CD14-positive monocyte (primary cell): Measurements from ENCODE around the gene EMC10. TPM values are rescaled to one million over a fixed set of nuclear protein-coding genes. Genes with fewer than 3 reads are reported as not detected.

ENCODE experiments used
- DNase-seq, 3 donors: peaks; one replicate each; pipeline ENCODE4 v3.0.0-alpha.2; 2011 to 2022
- H2AFZ ChIP-seq: 2 replicates; pipeline ENCODE4 v1.6.0; 2012; ENCODE audit warnings: mild to moderate bottlenecking, low read depth, low read length, inconsistent platforms; ENCODE audit not compliant: insufficient read depth, poor library complexity, severe bottlenecking
- H3K27ac ChIP-seq, 2 donors: 1 replicate in 1 of 2; 2 replicates in 1 of 2; pipeline ENCODE4 v1.5.1; 2012 to 2013; ENCODE audit warnings: low read length in 2 of 2, control low read depth in 1 of 2, inconsistent platforms in 1 of 2, low read depth in 1 of 2, mild to moderate bottlenecking in 1 of 2
- H3K27me3 ChIP-seq, 2 donors: one replicate each; pipeline versions ENCODE4 v1.6.0 to v1.6.1; 2011 to 2013; ENCODE audit warnings: low read length in 2 of 2; ENCODE audit not compliant: control insufficient read depth in 2 of 2, insufficient read depth in 2 of 2
- H3K36me3 ChIP-seq, 2 donors: replicated peaks in 1 of 2; 1 replicate in 1 of 2; 2 replicates in 1 of 2; pipeline versions ENCODE4 v1.5.1 to v1.6.1; 2012 to 2013; ENCODE audit warnings: low read length in 2 of 2, control low read depth in 1 of 2, inconsistent platforms in 1 of 2, mild to moderate bottlenecking in 1 of 2; ENCODE audit not compliant: insufficient read depth in 2 of 2, control insufficient read depth in 1 of 2
- H3K4me1 ChIP-seq, 2 donors: 1 replicate in 1 of 2; 2 replicates in 1 of 2; pipeline versions ENCODE4 v1.5.1 to v1.6.1; 2012 to 2013; ENCODE audit warnings: low read length in 2 of 2, control low read depth in 1 of 2, inconsistent platforms in 1 of 2, mild to moderate bottlenecking in 1 of 2, moderate library complexity in 1 of 2; ENCODE audit not compliant: insufficient read depth in 2 of 2, control insufficient read depth in 1 of 2
- H3K4me2 ChIP-seq: replicated peaks from 2 replicates; pipeline ENCODE3; 2012; ENCODE audit warnings: low read length, moderate library complexity, mild to moderate bottlenecking; ENCODE audit not compliant: poor library complexity, severe bottlenecking; ENCODE audit errors: extremely low read depth
- H3K4me3 ChIP-seq, 3 experiments: fragments of 200-600 bp in 1 of 3; sonication (generic) in 1 of 3; replicated peaks in 1 of 3; 1 replicate in 2 of 3; 2 replicates in 1 of 3; pipeline ENCODE4 v1.5.1; 2011 to 2013; ENCODE audit warnings: low read length in 3 of 3, mild to moderate bottlenecking in 3 of 3, control low read depth in 2 of 3, low read depth in 2 of 3, inconsistent platforms in 1 of 3, moderate library complexity in 1 of 3
- H3K79me2 ChIP-seq: 2 replicates; pipeline ENCODE4 v1.6.0; 2012; ENCODE audit warnings: mild to moderate bottlenecking, control low read depth, inconsistent platforms, low read length, moderate library complexity; ENCODE audit not compliant: insufficient read depth
- H3K9ac ChIP-seq: 2 replicates; pipeline ENCODE4 v1.6.0; 2017; ENCODE audit warnings: low read length, mild to moderate bottlenecking; ENCODE audit not compliant: insufficient read depth, poor library complexity, severe bottlenecking
- H3K9me3 ChIP-seq, 2 donors: replicated peaks in 1 of 2; 1 replicate in 1 of 2; 2 replicates in 1 of 2; pipeline versions ENCODE4 v1.5.1 to v1.6.1; 2012 to 2013; ENCODE audit warnings: low read length in 2 of 2, control low read depth in 1 of 2; ENCODE audit not compliant: control insufficient read depth in 1 of 2, insufficient read depth in 1 of 2
- H4K20me1 ChIP-seq: 2 replicates; pipeline ENCODE4 v1.6.0; 2012; ENCODE audit warnings: mild to moderate bottlenecking, low read length, control low read depth, moderate library complexity; ENCODE audit not compliant: insufficient read depth
- H3K27ac Mint-ChIP-seq, 7 donors: one replicate each; pipeline ENCODE4 v1.8.0; 2020; ENCODE audit warnings: mild to moderate bottlenecking in 7 of 7, mixed read lengths in 7 of 7, moderate library complexity in 6 of 7, inconsistent platforms in 2 of 7
- H3K27me3 Mint-ChIP-seq, 3 donors: one replicate each; pipeline ENCODE4 v1.8.0; 2021 to 2022; ENCODE audit warnings: low read depth in 3 of 3, mild to moderate bottlenecking in 3 of 3, mixed read lengths in 3 of 3, moderate library complexity in 3 of 3, inconsistent platforms in 1 of 3
- H3K36me3 Mint-ChIP-seq, 2 donors: one replicate each; pipeline ENCODE4 v1.8.0; 2020; ENCODE audit warnings: mixed read lengths in 2 of 2, inconsistent platforms in 1 of 2, mild to moderate bottlenecking in 1 of 2
- H3K4me1 Mint-ChIP-seq: one replicate; pipeline ENCODE4 v1.8.0; 2020; ENCODE audit warnings: mild to moderate bottlenecking, mixed read lengths
- H3K4me3 Mint-ChIP-seq, 2 donors: one replicate each; pipeline ENCODE4 v1.8.0; 2020; ENCODE audit warnings: mild to moderate bottlenecking in 2 of 2, mixed read lengths in 2 of 2, moderate library complexity in 1 of 2
- H3K9me3 Mint-ChIP-seq, 7 donors: one replicate each; pipeline ENCODE4 v1.8.0; 2020 to 2022; ENCODE audit warnings: mixed read lengths in 7 of 7, mild to moderate bottlenecking in 6 of 7, moderate library complexity in 6 of 7, inconsistent platforms in 2 of 7
- WGBS: methylation state at CpG from one replicate; pipeline ENCODE4 v1.1.5; 2013; ENCODE audit warnings: missing lambda C conversion rate; ENCODE audit not compliant: insufficient coverage; 5-methylcytosine and 5-hydroxymethylcytosine counted together
- intact Hi-C, 2 donors: fragments of 100-400 bp; cut with micrococcal nuclease; formaldehyde crosslinking; loops; one replicate each; pipeline versions ENCODE4 v1.15.0 to v1.15.1; 2023
- polyA plus RNA-seq, 3 donors: library from polyadenylated mRNA; depleted of rRNA in 1 of 3; unstranded in 2 of 3; stranded (reverse) in 1 of 3; fragments of 300-500 nt in 2 of 3; fragments of >200 nt in 1 of 3; fragmentation: Illumina TruSeq in 2 of 3; gene quantifications; 1 replicate in 2 of 3; 2 replicates in 1 of 3; pipeline ENCODE4 v1.2.3, GENCODE V29; 2012 to 2021
- TF ChIP-seq, protein P1 (sequence below): fragments of 200-600 bp; IDR thresholded peaks from one replicate; pipeline ENCODE4 v1.8.0; 2022; ENCODE audit warnings: antibody characterized with exemption, mild to moderate bottlenecking

The EMC10 gene
- polyA plus RNA-seq, 3 donors = 8.5 to 50.4 (median 9.3) TPM

DNA sequence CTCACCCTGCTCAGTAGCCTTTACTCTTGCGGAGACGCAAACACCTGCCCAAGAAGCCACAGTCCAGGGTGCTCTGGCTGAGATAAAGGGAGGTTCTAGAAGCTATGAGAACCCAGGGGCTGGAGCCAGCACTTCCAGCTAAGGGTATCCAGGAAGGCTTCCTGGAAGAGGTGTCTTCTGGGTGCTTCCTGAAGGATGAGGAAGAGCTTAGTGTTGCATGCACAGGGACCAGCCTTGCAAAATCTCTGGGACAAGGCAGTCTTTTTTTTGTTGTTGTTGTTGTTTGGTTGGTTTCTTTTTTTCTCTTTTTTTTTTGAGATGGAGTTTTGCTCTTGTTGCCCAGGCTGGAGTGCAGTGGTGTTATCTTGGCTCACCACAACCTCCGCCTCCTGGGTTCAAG, 23.1 kb upstream of the EMC10 start:
- Histone ChIP-seq H3K79me2 (no peaks in the 10 kb centered on the region), H3K27me3 (peaks cover 0 to 3% of the 10 kb centered on the region in 2 donors), H3K27ac (no peak overlapping the region), H3K36me3 (no peaks in the 10 kb centered on the region), H3K4me3 (no peak overlapping the region), H3K4me1 (no peaks in the 10 kb centered on the region), H3K9me3 (no peaks in the 10 kb centered on the region), H2AFZ (no peak overlapping the region), H4K20me1 (no peaks in the 10 kb centered on the region), H3K9ac (no peak overlapping the region), H3K4me2 (no peak overlapping the region)
- Mint-ChIP-seq H3K36me3 (no peaks in the 10 kb centered on the region), H3K27ac (no peak overlapping the region), H3K27me3 (peaks cover 16 to 30% (median 18%) of the 10 kb centered on the region in 3 donors), H3K9me3 (peaks cover 0 to 5% (median 0%) of the 10 kb centered on the region in 7 donors), H3K4me1 (no peaks in the 10 kb centered on the region), H3K4me3 (no peak overlapping the region)
- WGBS = no CpG with 5 or more reads among the region's 3 CpGs
- intact Hi-C loops = no loop called here
- no peak for DNase-seq
- TF ChIP-seq, protein P1, sequence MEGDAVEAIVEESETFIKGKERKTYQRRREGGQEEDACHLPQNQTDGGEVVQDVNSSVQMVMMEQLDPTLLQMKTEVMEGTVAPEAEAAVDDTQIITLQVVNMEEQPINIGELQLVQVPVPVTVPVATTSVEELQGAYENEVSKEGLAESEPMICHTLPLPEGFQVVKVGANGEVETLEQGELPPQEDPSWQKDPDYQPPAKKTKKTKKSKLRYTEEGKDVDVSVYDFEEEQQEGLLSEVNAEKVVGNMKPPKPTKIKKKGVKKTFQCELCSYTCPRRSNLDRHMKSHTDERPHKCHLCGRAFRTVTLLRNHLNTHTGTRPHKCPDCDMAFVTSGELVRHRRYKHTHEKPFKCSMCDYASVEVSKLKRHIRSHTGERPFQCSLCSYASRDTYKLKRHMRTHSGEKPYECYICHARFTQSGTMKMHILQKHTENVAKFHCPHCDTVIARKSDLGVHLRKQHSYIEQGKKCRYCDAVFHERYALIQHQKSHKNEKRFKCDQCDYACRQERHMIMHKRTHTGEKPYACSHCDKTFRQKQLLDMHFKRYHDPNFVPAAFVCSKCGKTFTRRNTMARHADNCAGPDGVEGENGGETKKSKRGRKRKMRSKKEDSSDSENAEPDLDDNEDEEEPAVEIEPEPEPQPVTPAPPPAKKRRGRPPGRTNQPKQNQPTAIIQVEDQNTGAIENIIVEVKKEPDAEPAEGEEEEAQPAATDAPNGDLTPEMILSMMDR = no peak

DNA sequence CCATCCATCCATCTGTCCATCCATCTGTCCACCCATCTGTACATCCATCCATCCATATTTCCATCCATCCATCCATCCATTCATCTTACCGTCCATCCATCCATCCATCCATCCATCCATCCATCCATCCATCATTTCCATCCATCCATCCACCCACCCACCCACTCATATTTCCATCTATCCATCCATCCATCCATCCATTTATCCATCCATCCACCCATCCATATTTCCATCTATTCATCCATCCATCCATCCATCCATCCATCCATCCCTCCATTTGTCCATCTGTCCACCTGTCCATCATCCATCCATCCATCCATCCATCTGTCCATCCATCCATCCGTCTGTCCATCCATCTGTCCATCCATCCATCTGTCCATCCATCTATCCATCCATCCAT, 20.3 kb upstream of the EMC10 start:
- no peak for DNase-seq
- H3K27ac Mint-ChIP-seq = no peak overlapping the region
- no peak overlapping the region for H3K4me3 ChIP-seq

More for the DNA sequence above, 20.3 kb upstream of the EMC10 start:
- H3K27me3 Mint-ChIP-seq = peaks cover 20 to 46% (median 25%) of the 10 kb centered on the region in 3 donors
- Histone ChIP-seq H4K20me1 (no peaks in the 10 kb centered on the region), H3K27me3 (peaks cover 0 to 7% of the 10 kb centered on the region in 2 donors), H3K79me2 (no peaks in the 10 kb centered on the region), H3K9ac (no peak overlapping the region), H3K4me1 (no peaks in the 10 kb centered on the region), H2AFZ (no peak overlapping the region), H3K27ac (no peak overlapping the region), H3K9me3 (no peaks in the 10 kb centered on the region), H3K36me3 (no peaks in the 10 kb centered on the region), H3K4me2 (no peak overlapping the region)
- 94% methylated on average over 2 of the region's 2 CpGs for WGBS
- H3K9me3 Mint-ChIP-seq = peaks cover 0 to 4% (median 0%) of the 10 kb centered on the region in 7 donors
- TF ChIP-seq, protein P1 = no peak
- intact Hi-C loops = no loop called here
- H3K4me1 Mint-ChIP-seq = peaks cover 5% of the 10 kb centered on the region
- no peaks in the 10 kb centered on the region for H3K36me3 Mint-ChIP-seq
- no peak overlapping the region for H3K4me3 Mint-ChIP-seq
